Ovary (tissue), 3 donors: ENCODE results near the gene NRSN2.

Experiments used
- EP300 ChIP-seq: sonication (generic); formaldehyde crosslinking; IDR thresholded peaks from one replicate; pipeline ENCODE4 v1.6.1; 2017; ENCODE audit warnings: antibody characterized with exemption
- POLR2A ChIP-seq: fragments of 450-650 bp; IDR thresholded peaks from one replicate; pipeline ENCODE4 v1.6.1; 2017; ENCODE audit warnings: antibody characterized with exemption, mild to moderate bottlenecking, moderate library complexity
- TF ChIP-seq, protein P1 (sequence below), 3 donors: fragments of 450-650 bp in 2 of 3; fragments of 200-600 bp in 1 of 3; IDR thresholded peaks; one replicate each; pipeline versions ENCODE4 v1.5.1 to v1.8.0; 2016 to 2022; ENCODE audit warnings: antibody characterized with exemption in 3 of 3, mild to moderate bottlenecking in 1 of 3
- donor health status: DM: no; HTN: no; CAD: no.

DNA sequence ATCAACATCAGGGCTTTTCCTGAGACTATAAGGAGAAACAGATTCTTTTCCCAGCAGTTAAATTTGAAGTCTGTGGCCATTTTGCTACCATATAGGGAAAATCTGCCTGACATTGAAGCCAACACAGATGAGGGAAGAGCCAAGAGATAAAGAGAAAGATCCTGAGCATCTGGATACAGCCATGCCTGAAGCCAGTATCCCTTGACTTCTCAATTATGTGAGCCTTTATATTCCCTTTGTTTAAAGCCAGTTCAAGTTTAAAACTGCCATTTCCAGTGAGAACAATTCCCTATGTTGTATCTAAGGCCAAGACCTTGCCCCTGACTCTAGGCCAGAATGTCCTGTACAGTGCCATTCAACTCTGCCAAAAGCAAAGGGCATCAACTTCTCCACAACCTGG is 3.8 kb upstream of the NRSN2 start:
- no peak for TF ChIP-seq POLR2A
- TF ChIP-seq, protein P1, sequence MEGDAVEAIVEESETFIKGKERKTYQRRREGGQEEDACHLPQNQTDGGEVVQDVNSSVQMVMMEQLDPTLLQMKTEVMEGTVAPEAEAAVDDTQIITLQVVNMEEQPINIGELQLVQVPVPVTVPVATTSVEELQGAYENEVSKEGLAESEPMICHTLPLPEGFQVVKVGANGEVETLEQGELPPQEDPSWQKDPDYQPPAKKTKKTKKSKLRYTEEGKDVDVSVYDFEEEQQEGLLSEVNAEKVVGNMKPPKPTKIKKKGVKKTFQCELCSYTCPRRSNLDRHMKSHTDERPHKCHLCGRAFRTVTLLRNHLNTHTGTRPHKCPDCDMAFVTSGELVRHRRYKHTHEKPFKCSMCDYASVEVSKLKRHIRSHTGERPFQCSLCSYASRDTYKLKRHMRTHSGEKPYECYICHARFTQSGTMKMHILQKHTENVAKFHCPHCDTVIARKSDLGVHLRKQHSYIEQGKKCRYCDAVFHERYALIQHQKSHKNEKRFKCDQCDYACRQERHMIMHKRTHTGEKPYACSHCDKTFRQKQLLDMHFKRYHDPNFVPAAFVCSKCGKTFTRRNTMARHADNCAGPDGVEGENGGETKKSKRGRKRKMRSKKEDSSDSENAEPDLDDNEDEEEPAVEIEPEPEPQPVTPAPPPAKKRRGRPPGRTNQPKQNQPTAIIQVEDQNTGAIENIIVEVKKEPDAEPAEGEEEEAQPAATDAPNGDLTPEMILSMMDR (IDR thresholded peaks at IDR 0.05): no peak
- no peak for TF ChIP-seq EP300
